GM19463 (cell line): ENCODE data around the gene FNBP1.
A peak's percentile ranks its signal among the peaks of the same experiment; 100 is the strongest.

Source experiments
- ATAC-seq: cut with Tn5 transposase; IDR thresholded peaks from one replicate; pipeline ENCODE4 v1.9.1; 2021; ENCODE audit warnings: mild to moderate bottlenecking, moderate library complexity; ENCODE audit not compliant: unreplicated experiment

FNBP1 gene

DNA sequence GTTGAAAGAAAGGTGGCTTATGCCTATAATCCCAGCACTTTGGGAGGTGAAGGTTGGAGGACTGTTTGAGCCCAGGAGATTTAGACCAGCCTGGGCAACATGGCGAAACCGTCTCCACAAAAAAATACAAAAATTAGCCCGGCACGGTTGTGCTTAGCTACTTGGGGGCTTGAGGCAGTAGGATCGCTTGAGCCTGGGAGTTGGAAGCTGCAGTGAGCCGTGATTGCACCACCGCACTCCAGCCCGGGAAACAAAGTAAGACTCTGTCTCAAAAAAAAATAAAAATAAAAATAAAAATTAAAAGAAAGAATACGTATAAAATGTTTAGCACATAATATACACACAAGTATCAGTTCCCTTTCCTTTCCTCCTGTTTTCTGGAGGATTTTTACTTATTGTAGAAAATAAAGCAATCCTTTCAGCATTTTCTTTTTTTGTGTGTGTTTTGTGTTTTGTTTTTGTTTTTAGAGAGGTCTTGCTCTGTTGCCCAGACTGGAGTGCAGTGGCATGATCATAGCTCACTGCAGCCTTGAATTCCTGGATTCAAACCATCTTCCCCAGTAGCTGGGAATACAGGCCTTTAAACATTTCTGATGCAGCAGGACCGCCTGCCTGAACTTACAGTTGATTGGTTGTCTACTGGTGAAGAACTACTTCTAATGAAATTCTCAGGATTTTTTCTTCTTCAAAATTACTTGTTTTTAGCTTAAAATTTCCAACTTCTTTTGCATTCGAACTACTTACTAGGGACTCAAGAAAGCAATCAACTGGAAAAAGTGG is 6.6 kb upstream of the FNBP1 start:
- ATAC-seq, result no peak

DNA sequence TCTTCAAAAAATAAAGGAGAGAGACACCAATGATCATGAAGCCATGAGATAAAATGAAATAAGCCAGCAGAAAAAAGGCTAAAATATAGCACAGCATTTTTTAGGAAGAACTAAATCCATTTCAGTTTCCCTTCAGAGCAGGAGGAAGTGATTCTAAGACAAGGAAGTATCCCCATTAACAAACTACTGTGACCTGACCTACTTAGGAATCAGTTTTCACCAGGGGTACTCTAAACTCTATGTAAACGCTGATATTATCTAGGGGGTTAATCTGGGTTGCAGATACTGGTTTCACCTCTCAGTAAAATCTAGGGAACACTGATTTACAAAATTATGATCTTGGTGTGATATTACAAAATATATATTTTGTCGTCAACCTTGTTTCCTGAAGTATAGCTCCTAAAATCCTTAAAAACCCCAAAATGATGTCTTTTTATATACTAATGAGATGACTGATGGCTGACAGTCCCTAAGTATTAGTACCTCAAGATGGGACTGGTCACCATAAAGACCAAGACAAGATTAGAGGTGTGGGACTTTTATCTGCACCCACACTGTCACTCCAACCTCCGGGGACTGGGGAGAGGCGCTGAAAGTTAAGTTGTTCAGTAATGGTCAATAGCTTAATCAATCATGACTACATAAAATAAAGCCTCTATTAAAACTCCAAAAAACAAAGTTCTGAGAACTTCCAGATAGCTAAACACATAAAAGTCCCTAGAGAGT is 2.9 kb upstream of the FNBP1 start:
- no peak for ATAC-seq

DNA sequence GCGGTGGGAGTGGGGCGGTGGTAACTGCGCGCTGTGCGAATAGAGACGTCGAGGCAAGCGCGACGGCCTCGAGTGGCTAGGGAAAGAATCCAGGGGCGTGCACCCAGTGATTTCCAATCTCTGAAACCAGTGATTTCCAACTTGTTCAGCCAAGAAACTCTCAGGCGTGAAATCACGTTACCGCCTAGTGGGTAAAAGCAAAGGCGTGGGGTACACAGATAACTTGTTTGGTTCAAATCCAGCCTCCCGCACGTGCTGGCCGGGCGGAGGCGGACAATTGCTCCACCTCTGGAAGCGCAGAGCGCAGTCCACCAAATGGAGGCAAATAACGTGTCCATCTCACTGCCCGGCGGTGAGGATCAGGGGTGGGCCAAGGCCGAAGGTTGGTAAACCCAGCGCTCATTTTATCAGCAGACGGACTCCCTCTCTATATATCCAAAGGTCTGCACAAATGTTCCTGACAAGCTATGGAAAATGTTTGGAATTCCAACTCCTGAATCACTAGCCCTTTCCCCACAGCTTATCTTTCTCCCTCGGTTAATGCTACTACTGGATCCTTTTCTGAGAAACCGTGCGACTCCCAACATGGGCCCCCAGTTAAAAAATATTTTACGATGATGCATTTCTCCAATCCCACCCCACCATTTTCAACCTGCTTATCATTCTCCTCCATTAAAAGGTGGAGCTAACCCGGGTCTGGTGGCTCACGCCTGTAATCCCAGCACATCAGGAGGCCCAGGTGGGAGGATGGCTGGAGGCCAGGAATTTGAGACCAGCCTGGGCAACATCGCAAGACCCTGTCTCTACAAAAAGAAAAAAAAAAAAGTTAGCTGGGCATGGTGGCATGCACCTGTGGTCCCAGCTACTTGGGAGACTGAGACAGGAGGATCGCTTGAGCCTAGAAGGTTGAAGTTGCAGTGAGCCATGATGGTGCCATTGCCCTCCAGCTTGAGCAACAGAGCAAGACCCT is 950 bp upstream of the FNBP1 start:
- no peak for ATAC-seq

DNA sequence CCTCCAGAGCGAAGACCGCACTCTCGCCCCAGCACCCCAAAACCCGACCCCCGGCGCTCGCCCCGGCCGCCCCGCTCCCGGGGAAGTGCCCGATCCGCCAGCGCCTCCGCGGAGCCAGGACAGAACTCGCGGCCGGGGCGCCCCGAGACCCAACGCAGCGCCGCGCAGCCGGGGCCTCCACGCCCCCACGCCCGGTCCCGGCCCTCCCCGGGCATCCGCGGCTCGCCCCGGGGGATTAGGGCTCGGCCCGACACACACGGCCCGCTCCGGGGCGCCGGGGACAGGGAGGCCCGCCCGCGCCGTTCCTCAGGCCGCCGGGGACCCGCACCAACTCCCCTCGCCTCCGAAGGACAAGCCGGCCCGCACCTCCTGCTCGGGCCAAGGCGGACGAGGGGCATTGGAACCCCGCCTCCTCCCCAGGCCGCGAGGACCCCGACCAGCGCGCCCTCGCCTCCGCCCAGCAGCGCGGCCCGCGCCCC is 544 bp downstream of the FNBP1 start:
- ATAC-seq, result no peak

DNA sequence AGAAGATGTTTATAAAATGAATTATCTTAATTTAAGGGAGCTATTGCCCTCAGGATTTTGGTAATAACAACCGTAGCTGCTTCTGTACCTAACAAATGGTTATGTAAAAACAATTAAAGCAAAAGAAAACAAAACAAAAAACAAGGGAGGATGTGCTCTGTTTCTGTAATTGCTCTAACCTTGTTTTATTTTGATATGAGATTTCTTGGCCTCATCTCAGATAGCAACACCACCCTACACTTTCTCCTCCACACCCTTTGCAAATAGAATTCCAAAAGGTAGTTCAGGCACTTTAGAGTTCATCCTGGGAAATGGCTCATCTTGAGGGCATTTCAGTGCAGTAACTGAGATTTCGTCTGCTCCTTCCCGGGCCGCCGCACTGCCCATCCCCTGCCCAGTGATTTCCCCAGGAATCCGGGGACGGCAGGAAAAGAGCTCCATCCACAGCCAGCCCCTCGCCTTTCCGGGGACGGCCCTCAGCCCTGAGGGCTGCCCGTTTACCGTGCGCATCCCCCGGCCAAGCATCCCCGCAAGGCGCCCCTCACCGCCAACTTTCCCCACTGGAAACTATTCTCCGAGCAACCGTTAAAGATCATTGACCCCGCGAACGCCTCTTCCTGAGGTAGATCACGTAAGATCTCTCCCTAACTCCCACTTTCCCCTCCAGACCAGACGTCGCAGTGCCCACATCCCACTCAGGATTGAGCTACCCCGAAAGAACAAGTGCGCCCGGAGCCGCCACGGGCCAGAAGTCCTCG is 1.2 kb downstream of the FNBP1 start:
- no peak for ATAC-seq

DNA sequence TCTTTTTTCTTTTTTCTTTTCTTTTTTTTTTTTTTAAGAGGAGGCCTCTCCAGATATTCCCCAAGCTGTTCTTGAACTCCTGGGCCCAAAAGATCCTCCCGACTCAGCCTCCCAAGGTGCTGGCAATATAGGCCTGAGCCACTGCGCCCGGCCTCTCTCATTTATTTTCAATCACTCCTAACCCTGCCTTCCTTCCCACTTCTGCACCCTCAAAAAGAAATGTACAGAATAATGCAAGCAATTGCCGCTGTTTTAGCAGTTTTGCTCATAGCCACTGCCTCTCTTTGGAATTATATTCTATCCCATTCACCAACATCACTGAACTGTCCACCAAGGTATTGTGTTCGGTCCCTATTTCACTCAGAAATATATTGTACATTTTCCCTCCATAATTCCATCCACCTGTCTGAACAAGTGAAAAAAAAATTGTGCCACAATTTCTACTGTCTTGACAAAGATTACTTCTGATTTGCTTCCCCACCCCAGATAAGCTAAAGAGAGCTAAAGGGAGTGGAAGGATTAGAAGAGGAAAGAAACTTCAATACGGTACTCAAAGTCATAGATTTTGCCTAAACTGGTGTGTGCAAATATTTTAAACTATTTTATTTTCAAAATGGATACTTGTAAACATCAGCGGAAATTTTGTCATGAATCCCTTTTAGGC is 1.9 kb downstream of the FNBP1 start:
- no peak for ATAC-seq

DNA sequence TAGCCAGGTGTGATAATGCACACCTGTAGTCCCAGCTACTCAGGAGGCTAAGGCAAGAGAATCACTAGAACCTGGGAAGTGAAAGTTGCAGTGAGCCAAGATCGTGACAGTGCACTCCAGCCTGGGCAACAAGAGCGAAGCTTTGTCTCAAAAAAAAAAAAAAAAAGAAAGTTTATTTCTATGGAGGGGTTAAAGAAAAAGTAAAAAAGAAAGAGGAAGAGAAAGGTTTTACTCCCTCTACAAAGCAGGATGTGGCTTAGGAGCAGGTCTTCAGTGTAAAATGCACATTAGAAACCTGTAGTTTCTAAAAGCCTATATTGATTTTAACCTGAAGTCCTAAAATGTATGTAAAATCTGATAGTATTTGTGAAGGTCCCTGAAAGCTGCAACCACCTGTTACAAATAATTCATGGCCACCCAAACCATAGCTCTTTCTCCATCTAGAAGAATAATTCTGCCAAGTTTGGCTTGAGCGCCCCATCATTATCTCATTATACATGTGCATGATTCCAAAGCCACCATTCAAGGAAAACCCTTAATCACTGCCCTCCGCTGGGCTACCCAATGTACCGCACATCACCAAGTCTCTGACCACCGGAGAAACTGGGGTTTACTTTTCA is 3.4 kb downstream of the FNBP1 start:
- ATAC-seq, result no peak

DNA sequence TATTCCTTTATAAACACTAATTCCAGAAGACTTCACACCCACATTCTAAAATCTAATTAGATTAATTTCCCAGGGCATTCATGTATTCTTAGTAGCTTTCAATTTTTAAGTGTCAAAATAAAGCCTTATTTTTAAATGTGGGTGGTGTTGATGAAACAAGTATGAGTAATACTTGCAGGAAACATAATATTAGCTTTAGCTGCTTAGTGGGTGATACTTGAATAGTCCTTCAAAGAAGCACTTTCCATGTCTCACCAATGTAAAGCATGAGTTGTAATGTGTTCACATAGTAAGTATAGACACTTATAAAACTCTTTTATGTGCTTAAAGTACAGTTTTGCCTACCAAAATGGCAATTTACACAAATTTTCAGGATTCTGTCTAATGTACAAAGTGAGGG is 6.9 kb downstream of the FNBP1 start:
- ATAC-seq, result no peak

DNA sequence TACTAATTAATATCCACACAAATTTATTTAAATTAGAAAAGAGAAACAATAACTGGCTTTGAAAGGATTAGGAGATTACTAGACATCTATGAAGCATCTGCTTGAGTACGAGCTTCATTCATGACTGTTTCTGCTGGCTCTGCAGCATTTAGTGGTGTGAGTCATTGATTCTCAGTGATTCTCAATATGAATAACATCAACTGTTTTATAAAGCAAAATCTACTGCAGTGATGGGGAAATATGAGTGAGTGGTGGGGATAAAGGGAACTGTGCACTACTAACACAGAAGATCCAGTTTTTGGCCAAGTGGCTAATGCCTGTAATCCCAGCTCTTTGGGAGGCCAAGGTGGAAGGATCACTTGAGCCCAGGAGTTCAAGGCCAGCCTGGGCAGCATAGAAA is 8.4 kb downstream of the FNBP1 start:
- no peak for ATAC-seq

DNA sequence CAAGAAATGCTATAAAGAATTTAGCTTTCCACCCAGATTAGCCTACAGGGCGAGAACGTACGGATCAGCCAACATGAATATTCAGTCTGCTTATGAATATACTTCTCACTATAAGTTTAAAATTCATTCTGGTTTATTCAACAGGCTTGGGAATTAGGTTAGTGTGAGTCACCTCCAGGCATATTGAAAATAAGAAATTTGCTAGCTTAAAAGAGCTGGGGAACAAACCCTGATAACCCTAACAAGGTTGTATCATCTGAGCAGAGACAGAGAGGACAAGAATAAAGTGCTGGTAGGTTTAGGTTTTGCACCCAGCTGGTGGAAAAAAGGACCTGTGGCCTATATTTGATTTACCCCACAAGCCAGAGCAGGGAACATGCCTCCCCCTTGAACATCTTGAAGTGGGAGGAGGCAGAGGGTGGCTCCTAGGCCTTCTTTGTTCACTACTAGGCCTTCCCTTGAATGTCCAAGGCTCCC is 12.3 kb downstream of the FNBP1 start:
- ATAC-seq, result no peak

DNA sequence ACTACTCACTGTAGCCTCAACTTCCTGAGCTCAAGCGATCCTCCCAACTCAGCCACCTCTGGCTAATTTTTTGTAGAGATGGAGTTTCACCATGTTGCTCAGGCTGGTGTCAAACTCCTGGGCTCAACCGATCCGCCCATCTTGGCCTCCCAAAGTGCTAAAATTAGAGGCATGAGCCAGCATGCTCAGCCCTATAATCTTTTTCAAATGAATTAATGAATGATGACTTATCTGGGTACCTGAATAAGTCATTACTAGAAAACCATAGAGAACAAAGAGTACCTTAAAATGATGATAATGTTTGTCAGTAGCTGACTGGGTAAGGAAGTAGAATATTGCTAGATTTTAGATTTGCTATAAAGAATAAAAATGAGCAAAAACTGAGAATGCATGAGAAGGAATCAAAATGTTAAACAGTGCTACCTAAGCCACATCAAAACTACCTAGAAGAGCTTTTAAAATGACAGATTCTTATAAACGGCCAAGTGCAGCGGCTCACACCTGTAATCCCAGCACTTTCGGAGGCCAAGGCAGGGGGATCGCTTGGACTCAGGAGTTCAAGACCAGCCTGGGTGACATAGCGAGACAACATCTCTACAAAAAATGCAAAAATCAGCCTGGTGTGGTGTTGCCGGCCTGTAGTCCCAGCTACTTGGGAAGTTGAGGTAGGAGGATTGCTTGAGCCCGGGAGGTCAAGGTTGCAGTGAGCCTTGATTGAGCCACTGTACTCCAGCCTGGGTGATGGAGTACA is 13.6 kb downstream of the FNBP1 start:
- peak; percentile 56 for ATAC-seq

DNA sequence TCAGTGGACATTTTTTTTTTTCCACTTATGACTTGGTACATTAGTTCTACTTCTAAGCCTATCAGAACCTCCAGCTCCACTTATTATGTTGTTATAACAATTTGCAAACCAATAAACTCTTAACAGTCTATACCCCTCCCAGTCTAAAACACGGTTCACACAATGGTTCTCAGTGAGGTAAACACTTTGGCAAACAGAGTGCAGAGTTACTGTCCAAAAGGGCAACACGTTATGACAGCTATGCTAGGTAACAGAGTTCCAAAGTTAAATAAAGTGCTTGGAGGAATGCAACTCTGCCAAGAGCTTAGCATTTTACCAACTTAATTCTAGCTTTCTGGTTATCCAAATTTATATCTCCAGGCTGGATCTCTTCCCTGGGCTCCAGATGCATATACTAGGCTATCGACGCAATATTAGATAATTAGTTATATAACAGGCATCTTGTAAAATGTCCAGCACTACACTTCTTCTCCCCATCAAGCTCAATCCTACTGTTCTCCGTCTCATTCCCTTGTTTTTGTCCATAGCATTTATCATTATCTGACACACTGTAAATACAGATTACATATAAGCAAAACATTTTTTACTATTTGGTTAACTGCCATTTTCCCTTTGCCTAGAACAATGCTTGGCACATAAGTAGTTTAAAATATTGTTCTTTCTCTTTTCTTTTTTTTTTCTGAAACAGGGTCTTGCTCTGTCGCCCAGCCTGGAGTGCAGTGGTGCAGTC is 14.3 kb downstream of the FNBP1 start:
- no peak for ATAC-seq

DNA sequence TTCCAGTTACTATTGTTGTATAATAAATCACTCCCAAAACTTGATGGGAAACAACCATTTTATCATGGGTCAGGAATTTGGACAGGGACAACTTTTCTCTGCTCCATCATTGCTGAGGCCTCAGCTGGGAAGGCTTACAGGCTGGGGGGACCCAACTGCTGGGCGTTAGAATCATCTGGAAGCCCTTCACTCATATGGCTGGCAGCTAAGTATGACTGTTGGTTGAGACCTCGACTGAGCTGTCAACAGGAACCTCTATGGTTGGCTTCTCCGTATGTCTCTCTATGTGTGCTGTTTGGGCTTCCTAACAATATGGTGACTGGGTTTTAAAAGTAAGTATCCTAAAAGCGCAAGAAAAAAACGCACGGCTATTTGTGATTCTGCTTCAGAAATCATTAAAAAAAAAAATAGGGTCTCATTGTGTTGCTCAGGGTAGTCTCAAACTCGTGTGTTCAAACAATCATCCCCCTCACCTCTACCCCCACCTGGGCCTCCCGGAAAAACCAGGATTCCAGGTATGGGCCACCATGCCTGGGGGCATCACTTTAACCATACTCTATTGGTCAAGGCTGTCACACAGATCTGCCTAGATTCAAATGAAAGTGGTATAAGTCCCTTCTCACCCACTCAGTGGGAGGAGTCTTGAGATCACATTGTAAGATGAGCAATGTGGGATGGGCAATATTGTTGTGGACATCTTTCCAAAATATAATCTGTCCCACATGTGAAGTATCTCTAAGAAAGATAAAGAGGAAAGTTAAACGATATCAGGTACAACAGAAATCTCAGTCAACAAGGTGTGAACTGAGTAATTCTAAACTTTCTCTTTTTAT is 15.2 kb downstream of the FNBP1 start:
- ATAC-seq, result no peak

DNA sequence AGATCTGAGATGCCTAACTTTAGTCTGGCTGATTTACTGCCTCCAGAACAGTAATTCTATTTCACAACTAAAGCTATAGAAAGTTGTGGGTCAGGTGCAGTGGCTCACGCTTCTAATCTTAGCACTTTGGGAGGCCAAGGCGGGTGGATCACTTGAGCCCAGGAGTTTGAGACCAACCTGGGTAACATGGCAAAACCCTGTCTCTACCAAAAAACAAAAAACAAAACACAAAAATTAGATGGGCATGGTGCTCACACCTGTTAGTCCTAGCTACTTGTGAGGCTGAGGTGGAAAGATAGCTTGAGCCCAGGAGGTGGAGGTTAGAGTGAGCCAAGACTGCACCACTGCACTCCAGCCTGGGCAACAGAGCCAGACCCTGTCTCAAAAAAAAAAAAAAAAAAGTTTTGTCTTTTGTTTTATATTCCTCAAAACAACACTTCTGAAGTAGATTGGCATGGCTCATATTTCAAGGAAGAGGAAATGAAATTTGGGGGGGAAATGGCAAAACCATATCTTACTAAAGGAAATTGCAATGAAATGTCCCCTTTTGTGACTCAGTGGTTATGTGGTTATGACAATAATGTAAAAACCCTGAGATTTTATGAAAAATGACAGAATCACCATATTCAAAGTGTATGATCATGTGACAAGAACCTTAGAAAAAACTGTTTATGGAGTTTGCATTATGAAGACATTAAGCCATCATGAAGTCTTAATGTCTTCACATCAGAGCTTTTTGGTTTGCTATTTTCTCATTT is 16.2 kb downstream of the FNBP1 start:
- no peak for ATAC-seq

DNA sequence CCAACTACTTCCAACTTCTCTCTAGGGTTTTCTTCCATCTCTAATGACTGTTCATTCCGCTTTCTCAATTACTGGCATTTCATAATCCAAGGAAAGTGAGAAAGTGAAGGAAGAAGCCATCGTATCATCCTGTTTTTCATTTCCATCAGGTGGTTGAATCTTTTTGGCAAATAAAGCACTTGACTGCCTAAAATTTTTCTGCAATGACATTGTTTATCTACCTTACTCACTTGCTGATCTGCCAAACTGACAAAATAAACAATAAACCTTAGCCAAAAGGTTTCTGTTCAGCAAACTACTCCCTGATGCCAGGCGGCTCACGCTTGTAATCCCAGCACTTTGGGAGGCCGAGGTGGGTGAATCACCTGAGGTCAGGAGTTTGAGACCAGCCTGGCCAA is 18.4 kb downstream of the FNBP1 start:
- no peak for ATAC-seq

DNA sequence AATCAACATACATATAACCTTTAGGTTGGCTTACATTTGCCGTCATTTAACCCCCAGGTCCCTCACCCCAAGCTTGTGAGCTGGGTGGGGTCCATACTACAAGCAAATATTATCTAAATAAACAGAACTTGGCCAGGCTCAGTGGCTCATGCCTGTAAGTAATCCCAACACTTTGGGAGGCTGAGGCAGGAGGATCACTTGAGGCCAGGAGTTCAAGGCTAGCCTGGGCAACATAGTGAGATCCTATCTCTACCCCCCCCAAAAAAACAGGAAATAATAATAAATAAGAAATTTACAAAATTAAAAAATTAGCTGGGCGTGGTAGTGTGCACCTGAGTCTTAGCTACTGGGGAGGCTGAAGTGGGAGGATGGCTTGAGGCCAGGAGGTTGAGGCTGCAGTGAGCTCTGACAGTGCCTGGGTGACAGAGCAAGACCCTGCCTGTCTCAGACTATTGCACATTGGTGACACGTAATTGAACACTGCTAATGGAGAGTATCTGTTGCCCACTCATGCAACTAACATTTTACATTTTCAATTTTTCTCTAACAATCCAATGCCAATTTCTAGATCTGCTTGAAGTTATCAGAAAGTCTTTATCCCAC is 18.9 kb downstream of the FNBP1 start:
- ATAC-seq, result no peak
